Fibroblast of skin of abdomen (primary cell): ENCODE data around the gene ASCL2.

Source experiments
- DNase-seq: peaks from one replicate; pipeline ENCODE4 v3.0.0-alpha.2; 2013

Gene ASCL2

DNA sequence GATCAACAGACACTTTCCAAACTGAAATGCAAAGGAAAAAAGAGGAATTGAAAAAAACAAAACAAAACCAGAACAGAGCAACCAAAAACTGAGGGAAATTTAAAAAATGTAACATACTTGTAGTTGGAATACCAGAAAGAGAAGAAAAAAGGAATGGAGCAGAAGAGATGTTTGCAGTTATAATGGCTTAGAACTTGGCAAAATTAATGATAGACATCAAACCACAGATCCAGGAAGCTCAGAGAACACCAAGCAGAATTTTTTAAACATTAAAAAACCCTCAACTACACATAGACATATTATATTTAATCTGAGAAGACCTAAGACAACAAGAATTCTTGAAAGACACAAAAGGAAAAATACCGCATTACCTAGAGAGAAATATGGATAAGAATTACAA is 46.1 kb downstream of the ASCL2 start:
- no peak for DNase-seq

DNA sequence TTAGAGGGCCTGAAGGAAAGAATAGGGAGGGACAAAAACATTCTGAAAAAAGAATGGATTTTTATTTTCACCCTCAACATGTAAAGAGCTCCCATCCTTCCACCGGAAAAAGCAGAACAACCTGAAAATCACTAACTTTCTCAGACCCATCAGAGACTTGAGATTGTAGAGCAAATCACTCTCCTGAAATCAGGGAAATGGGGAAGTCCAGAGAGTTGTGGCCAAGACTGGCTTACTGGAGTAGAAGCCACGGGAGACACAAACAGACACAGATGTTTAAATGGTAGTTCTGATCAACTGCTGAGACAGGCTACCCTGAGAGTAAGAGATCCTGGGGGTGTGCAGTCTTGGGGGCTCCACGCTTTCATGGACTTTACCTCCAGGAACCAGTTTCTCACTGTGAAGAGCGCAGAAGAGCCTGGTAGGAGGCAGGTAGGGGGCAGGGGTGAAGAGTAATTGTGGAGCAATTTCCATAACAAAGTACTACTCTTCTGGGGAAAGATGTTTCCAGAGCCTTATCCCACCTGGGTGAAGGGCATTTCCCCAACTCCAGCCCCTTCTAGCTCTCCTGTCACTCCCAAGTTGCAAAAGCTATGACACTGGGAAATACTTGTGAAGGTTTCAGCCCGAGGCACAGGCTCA is 47.1 kb downstream of the ASCL2 start:
- no peak for DNase-seq

DNA sequence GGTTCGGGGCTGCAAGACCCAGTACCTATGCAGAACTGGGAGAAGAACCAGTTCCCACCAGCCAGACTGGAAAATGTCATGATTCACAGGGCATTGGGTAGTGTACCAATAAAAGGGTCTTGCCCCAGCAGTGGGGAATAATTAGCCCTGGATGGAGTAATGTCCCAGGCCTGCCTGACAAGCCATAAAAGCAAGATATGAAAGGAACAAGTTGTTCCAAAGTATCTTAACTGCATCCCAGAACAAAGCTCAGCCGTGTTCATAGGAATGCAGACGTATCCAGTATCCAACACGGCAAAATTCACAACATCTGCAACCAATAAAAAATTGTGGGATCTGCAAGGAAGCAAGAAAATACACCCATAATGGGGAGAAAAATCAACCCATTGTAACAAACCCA is 47.9 kb downstream of the ASCL2 start:
- DNase-seq: peak; percentile 15

DNA sequence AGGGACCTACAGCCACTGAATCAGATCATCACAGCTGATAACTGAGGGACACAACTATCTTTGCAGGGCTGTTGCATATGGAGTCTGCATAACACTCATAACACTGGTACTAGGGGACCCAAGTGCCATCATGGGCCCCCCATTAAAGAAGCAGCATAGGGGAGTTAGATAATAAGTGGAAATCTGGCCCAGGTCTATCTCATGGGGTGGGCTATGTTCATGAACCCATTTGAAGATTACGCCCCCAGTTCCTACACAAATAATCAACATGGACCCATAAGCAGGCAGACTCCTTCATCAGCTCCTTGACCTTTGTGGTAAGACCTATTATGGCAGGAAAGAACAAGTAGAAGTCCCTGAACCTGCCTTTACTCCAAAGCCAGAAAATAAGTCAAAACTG is 48.8 kb downstream of the ASCL2 start:
- DNase-seq: no peak

GRCh38 chr11:2221024-2221423 is 49.4 kb downstream of the ASCL2 start:
- DNase-seq: no peak

DNA sequence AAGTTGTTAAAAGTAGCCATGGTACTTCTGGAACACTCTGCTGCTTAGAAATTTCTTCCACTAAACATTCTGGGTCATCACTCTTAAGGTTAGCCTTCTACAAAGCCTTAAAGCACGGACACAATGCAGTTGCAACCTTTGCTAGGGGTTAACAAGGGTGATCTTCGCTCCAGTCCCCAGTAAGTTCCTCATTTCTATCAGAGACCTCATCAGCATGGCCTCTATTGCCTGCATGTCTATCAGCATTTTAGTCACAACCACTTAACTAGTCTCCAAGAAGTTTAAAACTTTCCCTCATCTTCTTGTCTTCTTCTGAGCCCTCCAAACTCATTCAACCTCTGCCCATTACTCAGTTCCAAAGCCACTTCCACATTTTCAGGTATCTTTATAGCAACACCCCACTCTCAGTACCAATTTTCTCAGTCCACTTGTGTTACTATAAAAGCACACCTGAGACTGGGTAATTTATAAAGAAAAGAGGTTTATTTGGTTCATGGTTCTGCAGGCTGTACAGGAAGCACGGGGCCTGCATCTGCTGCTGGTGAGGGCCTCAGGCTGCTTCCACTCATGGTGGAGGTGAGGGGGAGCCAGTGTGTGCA is 50.1 kb downstream of the ASCL2 start:
- no peak for DNase-seq

DNA sequence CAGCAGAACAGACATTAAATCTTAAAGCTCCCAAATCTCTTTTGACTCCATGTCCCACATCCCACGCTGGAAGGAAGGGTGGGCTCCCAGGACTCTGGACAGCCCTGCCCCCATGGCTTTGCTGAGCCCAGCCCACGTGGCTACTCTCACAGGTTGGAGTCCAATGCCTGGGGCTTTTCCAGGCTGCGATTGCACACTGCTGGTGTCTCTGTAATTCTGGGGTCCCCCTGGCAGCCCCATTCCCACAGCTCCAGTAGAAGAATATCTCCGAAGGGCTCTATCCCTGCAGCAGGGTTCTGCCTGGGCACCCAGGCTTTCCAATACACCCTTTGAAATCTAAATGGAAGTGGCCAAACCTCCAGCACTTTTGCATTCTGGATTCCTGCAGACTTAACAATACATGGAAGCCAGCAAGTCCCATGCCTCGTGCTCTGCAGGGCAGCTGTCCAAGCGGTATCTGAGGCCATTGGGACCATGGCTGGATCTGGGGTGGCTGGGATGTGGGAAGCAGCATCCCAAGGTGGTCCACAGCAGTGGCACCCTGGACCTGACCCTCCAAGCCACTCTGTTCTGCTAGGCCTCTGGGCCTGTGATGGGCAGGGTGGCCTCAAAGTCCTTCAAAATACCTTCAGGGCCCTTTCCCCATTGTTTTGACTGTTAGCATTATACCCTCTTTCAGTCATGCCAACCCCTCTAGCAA is 50.9 kb downstream of the ASCL2 start:
- no peak for DNase-seq
